IPS-NIHi7 (cell line): ENCODE results near the gene USP13.

Experiments
- DNase-seq: peaks from one replicate; pipeline ENCODE4 v3.0.0; 2012; ENCODE audit warnings: mixed read lengths; ENCODE audit errors: extremely low spot score

USP13 gene

GRCh38 chr3:179697736-179698332, 45.0 kb downstream of the USP13 start:
- peak; percentile 2 for DNase-seq

- DNase-seq: no peak
These were observed 47.9 kb downstream of the USP13 start for GRCh38 chr3:179700716-179701115.

GRCh38 chr3:179701176-179701827, 48.5 kb downstream of the USP13 start:
- DNase-seq: no peak

GRCh38 chr3:179702271-179702947, 49.6 kb downstream of the USP13 start:
- DNase-seq: no peak

- DNase-seq: no peak
These were observed 51.0 kb downstream of the USP13 start for GRCh38 chr3:179703816-179704215.

GRCh38 chr3:179706233-179706632, 53.4 kb downstream of the USP13 start:
- DNase-seq: no peak

- peak; percentile 36 for DNase-seq
These were observed 57.2 kb downstream of the USP13 start for GRCh38 chr3:179710079-179710478.

- DNase-seq: no peak
These were observed 60.8 kb downstream of the USP13 start for GRCh38 chr3:179713643-179714090.

GRCh38 chr3:179715582-179715981, 62.7 kb downstream of the USP13 start:
- DNase-seq: no peak

- DNase-seq: no peak
These were observed 63.4 kb downstream of the USP13 start for GRCh38 chr3:179716226-179716625.

GRCh38 chr3:179716811-179717210, 64.0 kb downstream of the USP13 start:
- DNase-seq: no peak

GRCh38 chr3:179717219-179717618, 64.4 kb downstream of the USP13 start:
- no peak for DNase-seq

GRCh38 chr3:179719048-179719734, 66.4 kb downstream of the USP13 start:
- peak; percentile 55 for DNase-seq

- DNase-seq: no peak
These were observed 67.4 kb downstream of the USP13 start for GRCh38 chr3:179720196-179720595.

GRCh38 chr3:179723617-179724016, 70.8 kb downstream of the USP13 start:
- no peak for DNase-seq

GRCh38 chr3:179726075-179726699, 73.3 kb downstream of the USP13 start:
- DNase-seq: no peak

- DNase-seq: no peak
These were observed 76.2 kb downstream of the USP13 start for GRCh38 chr3:179729086-179729485.

GRCh38 chr3:179729981-179730380, 77.1 kb downstream of the USP13 start:
- DNase-seq: no peak

- DNase-seq: no peak
These were observed 77.7 kb downstream of the USP13 start for GRCh38 chr3:179730506-179730905.

GRCh38 chr3:179731544-179731943, 78.7 kb downstream of the USP13 start:
- DNase-seq: no peak

- DNase-seq: no peak
These were observed 80.0 kb downstream of the USP13 start for GRCh38 chr3:179732661-179733348.
